Panc1 (cell line): ENCODE results near the gene SSR4.

Source experiments
- CTCF ChIP-seq: fragments of 450-650 bp; IDR thresholded peaks from 2 replicates; pipeline ENCODE4 v1.5.1; 2017; ENCODE audit warnings: mild to moderate bottlenecking
- POLR2AphosphoS5 ChIP-seq: IDR thresholded peaks from 2 replicates; pipeline ENCODE4 v1.6.1; 2012; ENCODE audit warnings: mild to moderate bottlenecking, low read depth, low read length, moderate library complexity
- TCF7L2 ChIP-seq: IDR thresholded peaks from 2 replicates; pipeline ENCODE4 v1.6.1; 2011; ENCODE audit warnings: mild to moderate bottlenecking, low read depth, low read length, inconsistent platforms

- no peak for TF ChIP-seq CTCF
- TF ChIP-seq TCF7L2: no peak
- no peak for TF ChIP-seq POLR2AphosphoS5
These were observed 12.9 kb upstream of the SSR4 start for GRCh38 chrX:153781428-153782047.
